HEK293 (cell line): ENCODE data around the gene SFXN2.
"Not testable (repeated sequence)": the region's sequence is repeated elsewhere in the genome, so short reads cannot be mapped to it uniquely, and the experiment has no call there.

Experiments
- CTCF ChIA-PET: fragments of 350-600 bp; formaldehyde crosslinking; extraction: SDS; loops from one replicate; lab custom pipeline; 2021; ENCODE audit warnings: antibody characterized with exemption; lab: Yijun Ruan, JAX
- POLR2A ChIA-PET: fragments of 300-600 bp; formaldehyde crosslinking; extraction: SDS; loops from one replicate; lab custom pipeline; 2020; ENCODE audit warnings: antibody characterized with exemption, inconsistent platforms; lab: Yijun Ruan, JAX
- H3K27ac ChIP-seq: fragments of 200-500 bp; sonication (Bioruptor generic); 2 replicates; pipeline ENCODE4 v1.5.1; 2014; ENCODE audit warnings: low read depth, low read length, control low read depth, inconsistent platforms; ENCODE audit errors: extremely low read depth
- H3K36me3 ChIP-seq, 2 experiments: fragments of 200-500 bp in 1 of 2; sonication (Bioruptor generic) in 1 of 2; 1 replicate in 1 of 2; 2 replicates in 1 of 2; pipeline ENCODE4 v1.5.1; 2014 to 2017; ENCODE audit warnings: inconsistent platforms in 2 of 2, low read length in 2 of 2; ENCODE audit not compliant: control insufficient read depth in 2 of 2, insufficient read depth in 1 of 2
- H3K4me1 ChIP-seq: fragments of 200-500 bp; sonication (Bioruptor generic); 2 replicates; pipeline ENCODE4 v1.5.1; 2014; ENCODE audit warnings: mild to moderate bottlenecking, low read length, inconsistent platforms; ENCODE audit not compliant: control insufficient read depth, insufficient read depth
- H3K4me3 ChIP-seq: 2 replicates; pipeline ENCODE4 v1.5.1; 2011; ENCODE audit warnings: low read depth, mild to moderate bottlenecking, control low read depth, low read length, moderate library complexity
- H3K9me3 ChIP-seq: fragments of 200-500 bp; sonication (Bioruptor generic); 2 replicates; pipeline ENCODE4 v1.5.1; 2014; ENCODE audit warnings: low read depth, low read length, inconsistent platforms; ENCODE audit not compliant: control insufficient read depth, insufficient read depth
- BCL11A ChIP-seq: fragments of 450-650 bp; formaldehyde crosslinking; IDR thresholded peaks from 2 replicates; pipeline ENCODE4 v1.5.1; 2016; ENCODE audit warnings: low read depth, missing biosample characterization, missing genetic modification characterization
- KLF7 ChIP-seq: fragments of 450-650 bp; formaldehyde crosslinking; IDR thresholded peaks from 2 replicates; pipeline ENCODE4 v1.5.1; 2016; ENCODE audit warnings: missing biosample characterization, missing genetic modification characterization, borderline replicate concordance
- ZNF121 ChIP-seq: fragments of 450-650 bp; formaldehyde crosslinking; IDR thresholded peaks from 2 replicates; pipeline ENCODE4 v1.5.1; 2016; ENCODE audit warnings: missing biosample characterization, missing genetic modification characterization
- ZNF184 ChIP-seq: fragments of 450-650 bp; IDR thresholded peaks from 2 replicates; pipeline ENCODE4 v1.5.1; 2018; ENCODE audit warnings: missing biosample characterization, mild to moderate bottlenecking, missing genetic modification characterization
- ZNF366 ChIP-seq: fragments of 450-650 bp; formaldehyde crosslinking; conservative IDR thresholded peaks from 2 replicates; pipeline ENCODE4 v1.5.1; 2016; ENCODE audit warnings: missing biosample characterization, missing genetic modification characterization
- ZNF37A ChIP-seq: fragments of 450-650 bp; IDR thresholded peaks from 2 replicates; pipeline ENCODE4 v1.5.1; 2018; ENCODE audit warnings: missing biosample characterization, missing genetic modification characterization
- ZNF624 ChIP-seq: fragments of 450-650 bp; formaldehyde crosslinking; IDR thresholded peaks from 2 replicates; pipeline ENCODE4 v1.5.1; 2017; ENCODE audit warnings: missing biosample characterization, missing genetic modification characterization
- ZNF658 ChIP-seq: fragments of 450-650 bp; formaldehyde crosslinking; IDR thresholded peaks from 2 replicates; pipeline ENCODE4; 2016; ENCODE audit warnings: missing biosample characterization, missing genetic modification characterization
- ZNF704 ChIP-seq: fragments of 450-650 bp; formaldehyde crosslinking; IDR thresholded peaks from 2 replicates; pipeline ENCODE4 v1.5.1; 2016; ENCODE audit warnings: missing biosample characterization, missing genetic modification characterization
- ZSCAN18 ChIP-seq: fragments of 450-650 bp; formaldehyde crosslinking; IDR thresholded peaks from 2 replicates; pipeline ENCODE4 v1.5.1; 2016; ENCODE audit warnings: missing biosample characterization, missing genetic modification characterization
- TF ChIP-seq, protein P1 (sequence below): fragments of 450-650 bp; formaldehyde crosslinking; IDR thresholded peaks from 2 replicates; pipeline ENCODE4 v1.5.1; 2017; ENCODE audit warnings: missing biosample characterization, missing genetic modification characterization
- TF ChIP-seq, protein P2 (sequence below): fragments of 450-650 bp; formaldehyde crosslinking; IDR thresholded peaks from 2 replicates; pipeline ENCODE4 v1.5.1; 2016; ENCODE audit warnings: missing biosample characterization, missing genetic modification characterization, borderline replicate concordance

Gene SFXN2

GRCh38 chr10:102758240-102758932 lies 44.0 kb downstream of the SFXN2 start (continued):
- TF ChIP-seq ZSCAN18 (tag by site-specific recombination): no peak
- TF ChIP-seq ZNF366 (tag by site-specific recombination): no peak

GRCh38 chr10:102758933-102759262 lies 44.5 kb downstream of the SFXN2 start:
- H3K4me3 ChIP-seq, H3K27ac ChIP-seq, H3K36me3 ChIP-seq, POLR2A ChIA-PET, H3K4me1 ChIP-seq, H3K9me3 ChIP-seq: not testable (repeated sequence)
- CTCF ChIA-PET: interaction anchor here (0.6 kb wide), 1 partner anchor 72 kb away, joined by 4 read pairs; no protein-coding TSS in a partner anchor

- no peak overlapping the region for H3K27ac ChIP-seq
- TF ChIP-seq, protein P1, sequence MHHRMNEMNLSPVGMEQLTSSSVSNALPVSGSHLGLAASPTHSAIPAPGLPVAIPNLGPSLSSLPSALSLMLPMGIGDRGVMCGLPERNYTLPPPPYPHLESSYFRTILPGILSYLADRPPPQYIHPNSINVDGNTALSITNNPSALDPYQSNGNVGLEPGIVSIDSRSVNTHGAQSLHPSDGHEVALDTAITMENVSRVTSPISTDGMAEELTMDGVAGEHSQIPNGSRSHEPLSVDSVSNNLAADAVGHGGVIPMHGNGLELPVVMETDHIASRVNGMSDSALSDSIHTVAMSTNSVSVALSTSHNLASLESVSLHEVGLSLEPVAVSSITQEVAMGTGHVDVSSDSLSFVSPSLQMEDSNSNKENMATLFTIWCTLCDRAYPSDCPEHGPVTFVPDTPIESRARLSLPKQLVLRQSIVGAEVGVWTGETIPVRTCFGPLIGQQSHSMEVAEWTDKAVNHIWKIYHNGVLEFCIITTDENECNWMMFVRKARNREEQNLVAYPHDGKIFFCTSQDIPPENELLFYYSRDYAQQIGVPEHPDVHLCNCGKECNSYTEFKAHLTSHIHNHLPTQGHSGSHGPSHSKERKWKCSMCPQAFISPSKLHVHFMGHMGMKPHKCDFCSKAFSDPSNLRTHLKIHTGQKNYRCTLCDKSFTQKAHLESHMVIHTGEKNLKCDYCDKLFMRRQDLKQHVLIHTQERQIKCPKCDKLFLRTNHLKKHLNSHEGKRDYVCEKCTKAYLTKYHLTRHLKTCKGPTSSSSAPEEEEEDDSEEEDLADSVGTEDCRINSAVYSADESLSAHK: peak; percentile 66; the same call in 1 of the 2 replicates
- TF ChIP-seq ZNF37A (tag by site-specific recombination) (no peak), KLF7 (tag by site-specific recombination) (no peak), ZNF121 (tag by site-specific recombination) (peak; percentile 90), ZNF704 (tag by site-specific recombination) (no peak), ZNF624 (no peak), BCL11A (no peak), ZNF184 (peak; percentile 99), ZNF658 (tag by site-specific recombination) (no peak)
- TF ChIP-seq, protein P2, sequence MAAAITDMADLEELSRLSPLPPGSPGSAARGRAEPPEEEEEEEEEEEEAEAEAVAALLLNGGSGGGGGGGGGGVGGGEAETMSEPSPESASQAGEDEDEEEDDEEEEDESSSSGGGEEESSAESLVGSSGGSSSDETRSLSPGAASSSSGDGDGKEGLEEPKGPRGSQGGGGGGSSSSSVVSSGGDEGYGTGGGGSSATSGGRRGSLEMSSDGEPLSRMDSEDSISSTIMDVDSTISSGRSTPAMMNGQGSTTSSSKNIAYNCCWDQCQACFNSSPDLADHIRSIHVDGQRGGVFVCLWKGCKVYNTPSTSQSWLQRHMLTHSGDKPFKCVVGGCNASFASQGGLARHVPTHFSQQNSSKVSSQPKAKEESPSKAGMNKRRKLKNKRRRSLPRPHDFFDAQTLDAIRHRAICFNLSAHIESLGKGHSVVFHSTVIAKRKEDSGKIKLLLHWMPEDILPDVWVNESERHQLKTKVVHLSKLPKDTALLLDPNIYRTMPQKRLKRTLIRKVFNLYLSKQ (tag by site-specific recombination): no peak
- TF ChIP-seq, all 188 proteins: peak for 3
- Histone ChIP-seq H3K4me1 (peaks cover 2% of the 10 kb centered on the region; the same call in 1 of the 2 replicates), H3K4me3 (no peak overlapping the region), H3K36me3 (no peaks in the 10 kb centered on the region), H3K9me3 (no peaks in the 10 kb centered on the region)
- ChIA-PET CTCF (interaction anchor here (0.6 to 0.7 kb wide), 5 partner anchors 71 to 1157 kb away, joined by 3 to 5 read pairs (median 4); no protein-coding TSS in a partner anchor), POLR2A (no interaction called here)
Observed at GRCh38 chr10:102759497-102760210, 45.2 kb downstream of the SFXN2 start.
